Spleen (tissue), 7 donors: Measurements from ENCODE around the gene DPPA3.

Source experiments
- CTCF ChIP-seq, 11 experiments: fragments of 200-600 bp in 7 of 11; fragments of 450-650 bp in 4 of 11; sonication (generic) in 4 of 11; IDR thresholded peaks in 8 of 11; conservative IDR thresholded peaks in 3 of 11; 1 replicate in 7 of 11; 2 replicates in 4 of 11; pipeline versions ENCODE4 v1.4.0 to v1.8.0; 2016 to 2021; ENCODE audit warnings: antibody characterized with exemption in 11 of 11, inconsistent platforms in 4 of 11, mild to moderate bottlenecking in 1 of 11
- POLR2A ChIP-seq, 3 donors: fragments of 450-650 bp; IDR thresholded peaks; one replicate each; pipeline ENCODE4 v1.5.1; 2017; ENCODE audit warnings: antibody characterized with exemption in 3 of 3, mild to moderate bottlenecking in 1 of 3
- POLR2AphosphoS5 ChIP-seq, 3 donors: sonication (generic); formaldehyde crosslinking; IDR thresholded peaks; one replicate each; pipeline ENCODE4 v1.5.1; 2017; ENCODE audit warnings: antibody characterized with exemption in 3 of 3
- donor health status: DM: no; HTN: no; CAD: no; lungs with moderate emphysema.
- donor health status: DM: no; HTN: no; CAD: no.
- donor health status: DM: no; HTN: no; CAD: no.

DNA sequence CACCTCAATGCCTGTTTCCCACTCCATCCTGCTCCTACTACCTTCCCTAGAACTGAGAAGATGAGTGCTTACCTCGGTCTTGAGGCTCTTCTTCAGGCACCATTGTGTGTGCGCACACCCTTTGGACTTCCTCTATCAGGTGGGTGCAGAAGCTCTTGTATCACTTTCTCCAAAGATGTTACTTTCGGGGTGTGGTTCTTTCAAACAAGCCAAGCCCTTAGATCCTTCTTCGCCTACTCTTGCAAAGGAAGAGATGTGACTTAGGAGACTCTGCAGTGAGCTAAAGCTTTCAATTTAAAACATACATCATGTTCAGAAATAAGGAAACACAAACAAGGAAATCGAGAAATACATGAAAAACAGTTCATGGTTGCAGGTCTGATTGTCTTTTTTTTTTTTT lies 36.0 kb downstream of the DPPA3 start, which contains the start of gene CLEC4C:
- no peak for TF ChIP-seq CTCF (IDR thresholded peaks at IDR 0.05 in 8 of 11, conservative IDR thresholded peaks at IDR 0.05 in 3 of 11)
- TF ChIP-seq POLR2AphosphoS5 (IDR thresholded peaks at IDR 0.05): no peak
- no peak for TF ChIP-seq POLR2A (IDR thresholded peaks at IDR 0.05)
